AG04450 (cell line): Measurements from ENCODE around the gene MAD2L2. TPM values are rescaled to one million over a fixed set of nuclear protein-coding genes. Genes with fewer than 3 reads are reported as not detected.

Experiments
- CTCF ChIA-PET: fragments of 300-600, 350-600 bp; formaldehyde crosslinking; extraction: SDS; loops from one replicate; lab custom pipeline; 2022; ENCODE audit warnings: antibody characterized with exemption, inconsistent platforms; lab: Charles Lee
- POLR2A ChIA-PET: fragments of 350-600 bp; formaldehyde crosslinking; extraction: SDS; loops from one replicate; lab custom pipeline; 2021; ENCODE audit warnings: antibody characterized with exemption, inconsistent platforms; lab: Yijun Ruan, JAX
- DNase-seq: peaks from one replicate; pipeline ENCODE4 v3.0.0-alpha.2; 2011; ENCODE audit warnings: low read depth, low spot score
- H3K27ac ChIP-seq: one replicate; pipeline ENCODE4 v1.5.1; 2012; ENCODE audit warnings: low read depth, low read length, control low read depth
- H3K27me3 ChIP-seq: one replicate; pipeline ENCODE4 v1.6.0; 2012; ENCODE audit warnings: low read length; ENCODE audit not compliant: control insufficient read depth, insufficient read depth
- H3K4me3 ChIP-seq: 2 replicates; pipeline ENCODE4 v1.5.1; 2011; ENCODE audit warnings: mild to moderate bottlenecking, low read depth, low read length, control low read depth
- H3K9me3 ChIP-seq: 2 replicates; pipeline ENCODE4 v1.5.1; 2012; ENCODE audit warnings: low read length; ENCODE audit not compliant: control insufficient read depth, insufficient read depth
- polyA minus RNA-seq: library from RNA; depleted of rRNA, polyadenylated mRNA; stranded (reverse); fragments of >200 nt; gene quantifications from 2 replicates; pipeline ENCODE4 v1.2.3, GENCODE V29; 2011; rRNA and poly(A)+ RNA removed
- polyA plus RNA-seq: library from polyadenylated mRNA; depleted of rRNA; stranded (reverse); fragments of >200 nt; gene quantifications from 2 replicates; pipeline ENCODE4 v1.2.3, GENCODE V29; 2011; rRNA removed
- TF ChIP-seq, protein P1 (sequence below): IDR thresholded peaks from 2 replicates; pipeline ENCODE4 v1.5.1; 2011; ENCODE audit warnings: low read depth, low read length, control low read depth, inconsistent platforms

The MAD2L2 gene
- 34.9 and 41.7 TPM in 2 replicates for polyA plus RNA-seq
- 29.8 and 39.7 TPM in 2 replicates for polyA minus RNA-seq

DNA sequence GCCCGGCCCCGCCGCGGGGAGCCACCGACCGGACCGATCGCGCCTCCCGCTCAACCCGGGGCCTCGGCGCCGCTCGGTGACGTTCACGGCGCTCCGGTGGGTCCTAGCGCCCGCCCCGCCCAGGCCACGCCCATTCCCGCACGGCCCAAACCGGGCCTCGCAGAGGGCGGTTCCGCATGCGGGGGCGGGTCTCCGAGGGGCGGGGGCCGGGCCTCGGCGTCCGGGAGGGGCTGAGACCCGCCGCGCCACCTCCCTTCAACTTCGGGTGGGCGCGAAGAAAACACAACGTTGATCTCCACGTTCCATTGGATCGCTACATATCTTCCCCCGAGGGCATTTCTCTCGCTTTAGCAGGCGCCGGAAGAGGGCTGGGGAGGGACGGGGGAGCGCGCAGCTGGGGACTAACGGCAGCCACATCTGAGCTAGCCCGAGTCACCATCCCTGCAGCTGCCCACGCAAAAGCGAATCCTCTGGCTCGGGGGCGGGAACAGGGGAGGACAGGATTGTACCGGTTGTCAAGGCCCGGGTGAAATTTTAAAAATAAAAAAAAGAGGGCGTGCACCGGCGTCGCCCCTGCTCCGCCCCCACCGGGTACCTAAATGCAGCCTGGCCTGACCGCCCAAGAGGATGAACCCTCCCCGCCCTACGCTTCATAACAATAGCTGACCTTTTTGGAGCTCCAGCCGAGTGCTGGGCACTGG is at the start of gene MAD2L2:
TSS of gene MAD2L2 (minus strand) at position 78 of the 701 bp plus-strand sequence. CDS start 547 bp downstream, outside the sequence.
- H3K27ac ChIP-seq: peak within 1 kb of the TSS; percentile 52
- DNase-seq: peak; percentile 32
- ChIA-PET CTCF (interaction anchor here (0.6 to 2.4 kb wide), 10 partner anchors 15 to 644 kb away, joined by 3 to 17 read pairs (median 4); partner anchors contain the start of gene FBXO6), POLR2A (interaction anchor here (0.6 to 1.4 kb wide), 4 partner anchors 12 to 56 kb away, joined by 4 to 6 read pairs (median 4); partner anchors contain the start of gene FBXO6)
- no peaks in the 10 kb centered on the region for H3K27me3 ChIP-seq
- H3K9me3 ChIP-seq: no peaks in the 10 kb centered on the region; the same call in 1 of the 2 replicates
- TF ChIP-seq, protein P1, sequence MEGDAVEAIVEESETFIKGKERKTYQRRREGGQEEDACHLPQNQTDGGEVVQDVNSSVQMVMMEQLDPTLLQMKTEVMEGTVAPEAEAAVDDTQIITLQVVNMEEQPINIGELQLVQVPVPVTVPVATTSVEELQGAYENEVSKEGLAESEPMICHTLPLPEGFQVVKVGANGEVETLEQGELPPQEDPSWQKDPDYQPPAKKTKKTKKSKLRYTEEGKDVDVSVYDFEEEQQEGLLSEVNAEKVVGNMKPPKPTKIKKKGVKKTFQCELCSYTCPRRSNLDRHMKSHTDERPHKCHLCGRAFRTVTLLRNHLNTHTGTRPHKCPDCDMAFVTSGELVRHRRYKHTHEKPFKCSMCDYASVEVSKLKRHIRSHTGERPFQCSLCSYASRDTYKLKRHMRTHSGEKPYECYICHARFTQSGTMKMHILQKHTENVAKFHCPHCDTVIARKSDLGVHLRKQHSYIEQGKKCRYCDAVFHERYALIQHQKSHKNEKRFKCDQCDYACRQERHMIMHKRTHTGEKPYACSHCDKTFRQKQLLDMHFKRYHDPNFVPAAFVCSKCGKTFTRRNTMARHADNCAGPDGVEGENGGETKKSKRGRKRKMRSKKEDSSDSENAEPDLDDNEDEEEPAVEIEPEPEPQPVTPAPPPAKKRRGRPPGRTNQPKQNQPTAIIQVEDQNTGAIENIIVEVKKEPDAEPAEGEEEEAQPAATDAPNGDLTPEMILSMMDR: no peak
- peak within 1 kb of the TSS; percentile 84 for H3K4me3 ChIP-seq

DNA sequence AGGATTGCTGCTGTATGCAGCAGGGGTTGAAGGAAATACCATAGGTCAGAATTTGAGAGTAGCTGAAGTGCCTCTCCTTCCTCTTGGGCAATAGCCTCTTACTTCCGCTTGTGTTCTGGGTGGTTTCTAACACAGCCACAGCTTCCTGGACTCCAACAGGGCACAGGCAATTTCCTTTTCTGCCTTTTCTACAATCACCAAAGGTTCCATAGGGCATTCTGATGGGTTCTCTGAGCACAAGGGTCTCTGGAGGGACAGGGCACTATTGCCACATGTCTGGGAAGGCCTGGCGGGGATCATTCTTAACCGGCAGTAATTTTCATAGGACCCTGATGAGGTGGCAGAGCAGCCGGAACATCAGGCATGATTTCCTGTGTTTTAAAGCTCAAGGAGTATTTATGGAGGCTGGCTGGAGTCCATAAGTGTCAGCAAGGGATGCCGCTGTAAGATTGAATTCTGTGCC is 49.5 kb upstream of the MAD2L2 start:
- H3K27me3 ChIP-seq: no peaks in the 10 kb centered on the region
- H3K4me3 ChIP-seq: no peak overlapping the region
- ChIA-PET POLR2A (interaction anchor here (0.6 kb wide), 1 partner anchor 1129 kb away, joined by 4 read pairs; no protein-coding TSS in a partner anchor), CTCF (interaction anchor here (1.2 to 2.0 kb wide), 2 partner anchors 10 to 18 kb away, joined by 3 to 11 read pairs; no protein-coding TSS in a partner anchor)
- TF ChIP-seq, protein P1: no peak
- no peak for DNase-seq
- no peaks in the 10 kb centered on the region for H3K9me3 ChIP-seq
- peak overlapping the region; percentile 47 for H3K27ac ChIP-seq

DNA sequence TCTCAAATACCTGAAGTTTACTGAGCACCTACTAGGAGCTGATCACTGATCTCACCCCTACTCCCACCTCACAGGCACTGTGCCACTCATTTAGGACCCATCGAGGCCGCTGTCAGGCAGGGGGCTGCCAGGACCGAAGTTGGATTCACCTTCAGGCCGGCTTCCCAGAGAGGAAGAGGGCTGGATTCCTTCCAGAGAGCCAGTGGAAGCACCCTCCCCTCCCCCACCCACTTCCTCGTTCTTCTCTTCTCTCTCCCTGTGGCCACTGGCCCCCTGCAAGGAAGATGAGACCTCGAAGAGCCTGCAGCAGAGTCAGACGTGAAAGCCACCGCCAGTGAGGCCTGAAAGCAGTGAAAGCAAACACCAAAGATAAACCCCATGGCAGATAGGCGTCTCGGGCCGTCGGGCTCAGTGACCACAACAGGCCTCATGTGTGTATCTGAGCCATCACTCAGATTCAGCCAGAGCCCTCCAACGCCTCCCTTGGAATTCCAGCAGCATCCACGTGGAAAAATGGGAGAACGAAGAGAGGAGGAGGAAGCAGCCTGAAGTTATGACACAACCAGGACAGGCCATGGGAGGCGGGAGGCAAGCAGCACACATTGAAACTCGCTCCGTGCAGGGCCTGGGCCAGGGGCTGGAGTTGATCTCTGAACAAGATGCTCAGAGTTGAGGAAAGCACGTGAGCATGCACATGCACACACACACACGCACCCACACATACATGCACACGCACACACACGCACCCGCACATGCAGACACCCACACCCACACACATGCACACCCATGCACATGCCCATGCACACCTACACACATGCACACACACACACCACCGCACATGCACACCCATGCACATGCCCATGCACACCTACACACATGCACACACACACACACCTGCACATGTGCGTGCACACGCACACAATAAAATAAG is 48.8 kb upstream of the MAD2L2 start:
- Histone ChIP-seq H3K27me3 (peaks cover 2% of the 10 kb centered on the region), H3K27ac (no peak overlapping the region), H3K4me3 (no peak overlapping the region), H3K9me3 (no peaks in the 10 kb centered on the region)
- DNase-seq: no peak
- POLR2A ChIA-PET: interaction anchor here (0.6 kb wide), 1 partner anchor 1128 kb away, joined by 4 read pairs; no protein-coding TSS in a partner anchor
- CTCF ChIA-PET: interaction anchor here (1.2 to 2.0 kb wide), 3 partner anchors 10 to 17 kb away, joined by 3 to 11 read pairs (median 5); no protein-coding TSS in a partner anchor
- TF ChIP-seq, protein P1: no peak

DNA sequence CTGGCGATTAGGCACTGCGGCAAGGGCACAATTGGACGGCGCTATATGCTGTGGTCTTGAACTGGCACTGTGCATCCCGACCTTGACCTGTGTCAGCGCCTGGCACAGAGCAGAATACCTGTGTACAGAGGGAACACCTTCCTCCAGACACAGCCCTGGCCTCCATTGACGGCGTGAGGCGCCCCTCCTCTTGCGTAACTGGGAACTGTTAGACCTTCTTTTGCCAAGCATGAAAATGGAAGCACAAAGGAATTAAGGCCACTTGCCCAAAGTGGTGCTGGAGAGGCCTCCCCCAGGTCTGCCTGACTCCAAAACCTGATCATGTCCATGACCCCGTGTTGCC is 48.2 kb upstream of the MAD2L2 start:
- Histone ChIP-seq H3K27me3 (peaks cover 7% of the 10 kb centered on the region), H3K4me3 (no peak overlapping the region), H3K9me3 (no peaks in the 10 kb centered on the region), H3K27ac (no peak overlapping the region)
- ChIA-PET POLR2A (no interaction called here), CTCF (interaction anchor here (1.2 kb wide), 1 partner anchor 9 kb away, joined by 5 read pairs; no protein-coding TSS in a partner anchor)
- DNase-seq: no peak
- TF ChIP-seq, protein P1: no peak
